H1 (cell line): Measurements from ENCODE around the gene CCR1. TPM values are rescaled to one million over a fixed set of nuclear protein-coding genes. Genes with fewer than 3 reads are reported as not detected.

ENCODE experiments used
- CBX5 ChIP-seq: fragments of 300-800, 300-1000 bp; sonication (generic); IDR thresholded peaks from 2 replicates; pipeline ENCODE4 v1.7.1; 2016; ENCODE audit warnings: antibody characterized with exemption, low read length, low read depth
- CHD7 ChIP-seq: fragments of 300-600 bp; sonication (generic); IDR thresholded peaks from 2 replicates; pipeline ENCODE4 v1.7.1; 2012; ENCODE audit warnings: low read length, moderate library complexity, mild to moderate bottlenecking, inconsistent platforms; ENCODE audit not compliant: insufficient replicate concordance
- FOSL1 ChIP-seq: IDR thresholded peaks from 2 replicates; pipeline ENCODE4 v1.6.1; 2011; ENCODE audit warnings: mild to moderate bottlenecking, low read depth, low read length, moderate library complexity; ENCODE audit not compliant: insufficient read depth
- GTF2F1 ChIP-seq: IDR thresholded peaks from 2 replicates; pipeline ENCODE4 v1.6.1; 2012; ENCODE audit warnings: low read depth, low read length, improper control_type of control experiment, borderline replicate concordance
- JUN ChIP-seq: IDR thresholded peaks from 2 replicates; pipeline ENCODE4 v1.6.1; 2011; ENCODE audit warnings: low read depth, mild to moderate bottlenecking, improper control_type of control experiment, low read length
- MAFK ChIP-seq: IDR thresholded peaks from 2 replicates; pipeline ENCODE4 v1.6.1; 2012; ENCODE audit warnings: low read depth, mild to moderate bottlenecking, improper control_type of control experiment, low read length
- POLR2A ChIP-seq, 2 experiments: IDR thresholded peaks; 1 replicate in 1 of 2; 2 replicates in 1 of 2; pipeline ENCODE4 v1.6.1; 2011; ENCODE audit warnings: low read depth in 2 of 2, low read length in 2 of 2, mild to moderate bottlenecking in 2 of 2; ENCODE audit errors: control extremely low read depth in 1 of 2
- RBBP5 ChIP-seq: IDR thresholded peaks from 2 replicates; pipeline ENCODE4 v1.7.1; 2012; ENCODE audit warnings: low read depth, mild to moderate bottlenecking, inconsistent platforms, low read length, moderate library complexity, borderline replicate concordance
- SP1 ChIP-seq: IDR thresholded peaks from 2 replicates; pipeline ENCODE4 v1.6.1; 2011; ENCODE audit warnings: low read depth, low read length
- SUZ12 ChIP-seq: fragments of 200-600 bp; sonication (generic); IDR thresholded peaks from 2 replicates; pipeline ENCODE4 v1.6.1; 2012; ENCODE audit warnings: mild to moderate bottlenecking, inconsistent platforms, low read length, moderate library complexity, mixed read lengths
- TEAD4 ChIP-seq: IDR thresholded peaks from 2 replicates; pipeline ENCODE4 v1.6.1; 2012; ENCODE audit warnings: low read depth, low read length, inconsistent platforms, mixed read lengths
- ZNF274 ChIP-seq: IDR thresholded peaks from 2 replicates; pipeline ENCODE4 v1.7.0; 2012; ENCODE audit warnings: low read length, borderline replicate concordance; ENCODE audit errors: extremely low read depth
- polyA plus RNA-seq, 7 experiments: library from polyadenylated mRNA; depleted of rRNA in 3 of 7; stranded (reverse) in 5 of 7; unstranded in 2 of 7; fragments of >200 nt in 5 of 7; fragments of 200-250 nt in 2 of 7; gene quantifications; 1 replicate in 5 of 7; 2 replicates in 1 of 7; 4 replicates in 1 of 7; pipeline versions ENCODE4 v1.2.1 to v1.2.3, GENCODE V29; 2011 to 2013; ENCODE audit warnings: missing spikeins in 2 of 7, mixed read lengths in 2 of 7
- total RNA-seq: library from RNA; stranded (reverse); fragmentation: NEBNext Ultra II Directional; extraction: Animal tissue kit (Norgen Biotek cat#: 25700); gene quantifications from 2 replicates; pipeline ENCODE4 v1.2.1, GENCODE V29; 2021

CCR1 gene
- total and polyA plus RNA-seq, 2 of the 8 experiments (the other 6 are each of a cell fraction or from before 2014, with no cell fraction given), result not detected

- no peak for TF ChIP-seq CHD7
- TF ChIP-seq CBX5, result no peak
- TF ChIP-seq SUZ12, result no peak
- no peak for TF ChIP-seq JUN
- no peak for TF ChIP-seq SP1
- TF ChIP-seq RBBP5, result no peak
- no peak for TF ChIP-seq GTF2F1
- no peak for TF ChIP-seq POLR2A (IDR thresholded peaks at IDR 0.05; ENCODE audit: control extremely low read depth in 1 of 2, low read depth in 2 of 2, low read length in 2 of 2)
- TF ChIP-seq MAFK, result no peak
- TF ChIP-seq FOSL1, result no peak
- no peak for TF ChIP-seq ZNF274
- TF ChIP-seq TEAD4, result no peak
Observed at GRCh38 chr3:46222435-46223161, 14.5 kb upstream of the CCR1 start (continued).
